ENCODE data around the gene ATP6V0B. TPM values are rescaled to one million over a fixed set of nuclear protein-coding genes. Genes with fewer than 3 reads are reported as not detected.

ATP6V0B gene
- total RNA-seq, 2 experiments from 2014 or later = 42.9 to 47.0 TPM

- no peak for DNase-seq
- Mint-ChIP-seq H3K4me1 (ENCODE audit: low read depth) (peaks cover 9% of the 10 kb centered on the region), H3K9me3 (no peaks in the 10 kb centered on the region), H3K4me3 (no peak overlapping the region), H3K36me3 (ENCODE audit: low read depth) (peaks cover 10% of the 10 kb centered on the region), H3K27ac (no peak overlapping the region), H3K27me3 (peaks cover 13% of the 10 kb centered on the region)
- H3K9me3 ChIP-seq (ENCODE audit: control insufficient read depth in 1 of 2, insufficient read depth in 1 of 2, low read length in 2 of 2) = no peaks in the 10 kb centered on the region
- H3K36me3 ChIP-seq (ENCODE audit: insufficient read depth, low read length) = peaks cover 1% of the 10 kb centered on the region
- TF ChIP-seq CTCF (IDR thresholded peaks at IDR 0.05) = no peak
- POLR2A ChIA-PET = no interaction called here
- intact Hi-C loops (cut with DNase I, micrococcal nuclease) = no loop called here
- CTCF ChIA-PET = no interaction called here
- H3K27ac ChIP-seq (ENCODE audit: low read depth in 1 of 2, low read length in 2 of 2) = no peak overlapping the region
- peaks cover 18% of the 10 kb centered on the region for H3K4me1 ChIP-seq (ENCODE audit: insufficient read depth, low read length)
- no peak overlapping the region for H3K4me3 ChIP-seq (ENCODE audit: low read length)
- ATAC-seq (ENCODE audit: poor library complexity) = no peak
- peaks cover 5 to 7% of the 10 kb centered on the region in 2 experiments for H3K27me3 ChIP-seq (ENCODE audit: control insufficient read depth in 1 of 2, insufficient read depth in 2 of 2, low read length in 2 of 2)
Observed at GRCh38 chr1:43983253-43983899, 8.6 kb downstream of the ATP6V0B start.

GRCh38 chr1:43984855-43985254 is 10.1 kb downstream of the ATP6V0B start:
- Mint-ChIP-seq H3K27me3 (peaks cover 10% of the 10 kb centered on the region), H3K36me3 (ENCODE audit: low read depth) (peaks cover 3% of the 10 kb centered on the region), H3K9me3 (no peaks in the 10 kb centered on the region), H3K4me3 (no peak overlapping the region), H3K27ac (no peak overlapping the region), H3K4me1 (ENCODE audit: low read depth) (peaks cover 2% of the 10 kb centered on the region)
- DNase-seq = no peak
- Histone ChIP-seq H3K4me3 (ENCODE audit: low read length) (no peak overlapping the region), H3K9me3 (ENCODE audit: control insufficient read depth in 1 of 2, insufficient read depth in 1 of 2, low read length in 2 of 2) (no peaks in the 10 kb centered on the region), H3K27ac (ENCODE audit: low read depth in 1 of 2, low read length in 2 of 2) (no peak overlapping the region), H3K36me3 (ENCODE audit: insufficient read depth, low read length) (no peaks in the 10 kb centered on the region), H3K4me1 (ENCODE audit: insufficient read depth, low read length) (peaks cover 9% of the 10 kb centered on the region), H3K27me3 (ENCODE audit: control insufficient read depth in 1 of 2, insufficient read depth in 2 of 2, low read length in 2 of 2) (peaks cover 3 to 4% of the 10 kb centered on the region in 2 experiments)
- intact Hi-C loops (cut with DNase I, micrococcal nuclease) = no loop called here
- CTCF ChIA-PET = no interaction called here
- no peak for TF ChIP-seq CTCF (IDR thresholded peaks at IDR 0.05)
- POLR2A ChIA-PET = no interaction called here
- no peak for ATAC-seq (ENCODE audit: poor library complexity)

- Mint-ChIP-seq H3K9me3 (no peaks in the 10 kb centered on the region), H3K4me1 (ENCODE audit: low read depth) (no peaks in the 10 kb centered on the region), H3K27ac (no peak overlapping the region), H3K4me3 (no peak overlapping the region), H3K27me3 (no peaks in the 10 kb centered on the region), H3K36me3 (ENCODE audit: low read depth) (no peaks in the 10 kb centered on the region)
- Histone ChIP-seq H3K9me3 (ENCODE audit: control insufficient read depth in 1 of 2, insufficient read depth in 1 of 2, low read length in 2 of 2) (no peaks in the 10 kb centered on the region), H3K27me3 (ENCODE audit: control insufficient read depth in 1 of 2, insufficient read depth in 2 of 2, low read length in 2 of 2) (no peaks in the 10 kb centered on the region), H3K36me3 (ENCODE audit: insufficient read depth, low read length) (no peaks in the 10 kb centered on the region), H3K27ac (ENCODE audit: low read depth in 1 of 2, low read length in 2 of 2) (no peak overlapping the region), H3K4me3 (ENCODE audit: low read length) (no peak overlapping the region), H3K4me1 (ENCODE audit: insufficient read depth, low read length) (peaks cover 4% of the 10 kb centered on the region)
- ATAC-seq (ENCODE audit: poor library complexity) = no peak
- DNase-seq = no peak
- intact Hi-C loops (cut with DNase I, micrococcal nuclease) = no loop called here
- ChIA-PET POLR2A (no interaction called here), CTCF (no interaction called here)
- no peak for TF ChIP-seq CTCF (IDR thresholded peaks at IDR 0.05)
Observed at GRCh38 chr1:43985984-43986595, 11.3 kb downstream of the ATP6V0B start.
